ENCODE measurements around the gene DMD.

The DMD gene

DNA sequence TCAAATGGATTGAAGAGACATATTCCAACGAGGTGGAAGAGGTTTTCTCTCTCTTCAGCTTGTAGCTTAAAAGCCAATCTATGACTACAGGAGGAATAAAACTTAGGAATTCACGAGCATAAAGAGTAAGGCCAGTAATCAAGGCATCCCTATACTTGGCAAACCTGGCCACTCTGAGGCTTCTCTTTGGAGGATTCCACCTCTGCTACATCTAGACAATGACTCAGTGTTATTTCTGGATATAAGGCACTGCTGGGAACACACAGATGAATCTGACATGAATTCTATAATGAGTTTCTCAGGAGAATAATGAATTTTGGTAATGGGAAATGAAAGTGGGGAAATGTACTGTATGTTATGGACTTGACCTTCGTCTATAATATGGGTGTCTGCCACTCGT lies 1123.7 kb downstream of the DMD start:
- TF ChIP-seq, protein P1, sequence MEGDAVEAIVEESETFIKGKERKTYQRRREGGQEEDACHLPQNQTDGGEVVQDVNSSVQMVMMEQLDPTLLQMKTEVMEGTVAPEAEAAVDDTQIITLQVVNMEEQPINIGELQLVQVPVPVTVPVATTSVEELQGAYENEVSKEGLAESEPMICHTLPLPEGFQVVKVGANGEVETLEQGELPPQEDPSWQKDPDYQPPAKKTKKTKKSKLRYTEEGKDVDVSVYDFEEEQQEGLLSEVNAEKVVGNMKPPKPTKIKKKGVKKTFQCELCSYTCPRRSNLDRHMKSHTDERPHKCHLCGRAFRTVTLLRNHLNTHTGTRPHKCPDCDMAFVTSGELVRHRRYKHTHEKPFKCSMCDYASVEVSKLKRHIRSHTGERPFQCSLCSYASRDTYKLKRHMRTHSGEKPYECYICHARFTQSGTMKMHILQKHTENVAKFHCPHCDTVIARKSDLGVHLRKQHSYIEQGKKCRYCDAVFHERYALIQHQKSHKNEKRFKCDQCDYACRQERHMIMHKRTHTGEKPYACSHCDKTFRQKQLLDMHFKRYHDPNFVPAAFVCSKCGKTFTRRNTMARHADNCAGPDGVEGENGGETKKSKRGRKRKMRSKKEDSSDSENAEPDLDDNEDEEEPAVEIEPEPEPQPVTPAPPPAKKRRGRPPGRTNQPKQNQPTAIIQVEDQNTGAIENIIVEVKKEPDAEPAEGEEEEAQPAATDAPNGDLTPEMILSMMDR (IDR thresholded peaks at IDR 0.05; ENCODE audit: low read depth, low read length): no peak
- no peaks in the 10 kb centered on the region for H3K4me1 ChIP-seq
- H3K9me3 ChIP-seq: no peaks in the 10 kb centered on the region
- H3K36me3 ChIP-seq: no peaks in the 10 kb centered on the region
- H3K27me3 ChIP-seq: no peaks in the 10 kb centered on the region
- H3K4me3 ChIP-seq (ENCODE audit: low read depth, low read length): no peak overlapping the region
- no peak for DNase-seq

DNA sequence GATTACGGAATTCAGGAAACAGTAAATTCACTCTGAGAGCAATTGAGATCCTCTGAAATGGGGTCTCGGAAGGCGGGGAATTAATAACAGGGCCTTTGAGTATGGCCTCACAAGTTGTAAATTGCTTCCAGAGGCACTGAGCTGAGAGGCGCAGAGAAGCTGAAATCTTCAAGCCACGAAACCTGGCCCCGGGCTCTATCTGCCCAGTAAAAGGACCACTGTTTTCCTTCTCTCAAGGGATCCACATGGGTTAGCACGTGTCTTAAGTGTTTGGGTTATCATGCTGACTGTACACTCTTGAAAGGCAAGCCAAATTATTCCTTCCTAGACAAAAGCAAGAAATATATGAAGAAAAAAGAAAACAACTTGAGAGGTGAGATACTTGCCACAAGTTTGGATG lies 1126.6 kb downstream of the DMD start:
- H3K36me3 ChIP-seq: no peaks in the 10 kb centered on the region
- TF ChIP-seq, protein P1 (IDR thresholded peaks at IDR 0.05; ENCODE audit: low read depth, low read length): no peak

DNA sequence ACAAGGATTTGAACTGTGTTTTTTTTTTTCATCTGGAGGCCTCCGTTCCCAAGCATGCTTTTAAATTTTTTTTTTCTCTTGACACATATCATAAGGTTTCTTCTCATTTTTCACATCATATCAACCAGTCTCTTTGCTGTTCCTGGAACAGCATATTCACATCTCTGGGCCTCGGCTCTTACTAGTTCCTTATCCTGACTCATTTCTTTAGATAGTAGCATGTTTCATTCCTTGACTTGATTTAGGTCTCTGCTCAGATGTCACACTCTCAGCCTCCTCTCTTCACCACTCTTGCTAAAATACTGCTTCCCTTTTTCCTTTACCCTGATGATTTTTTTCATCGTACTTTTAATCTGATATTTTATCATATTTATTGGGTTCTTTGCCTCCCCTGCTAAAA lies 1163.1 kb downstream of the DMD start:
- H3K4me1 ChIP-seq: no peaks in the 10 kb centered on the region
- TF ChIP-seq, protein P1 (IDR thresholded peaks at IDR 0.05; ENCODE audit: low read depth, low read length): no peak
- no peaks in the 10 kb centered on the region for H3K36me3 ChIP-seq

More for the DNA sequence above, 1126.6 kb downstream of the DMD start:
- Histone ChIP-seq H3K27me3 (no peaks in the 10 kb centered on the region), H3K4me1 (no peaks in the 10 kb centered on the region), H3K9me3 (no peaks in the 10 kb centered on the region), H3K4me3 (ENCODE audit: low read depth, low read length) (no peak overlapping the region)
- no peak for DNase-seq

DNA sequence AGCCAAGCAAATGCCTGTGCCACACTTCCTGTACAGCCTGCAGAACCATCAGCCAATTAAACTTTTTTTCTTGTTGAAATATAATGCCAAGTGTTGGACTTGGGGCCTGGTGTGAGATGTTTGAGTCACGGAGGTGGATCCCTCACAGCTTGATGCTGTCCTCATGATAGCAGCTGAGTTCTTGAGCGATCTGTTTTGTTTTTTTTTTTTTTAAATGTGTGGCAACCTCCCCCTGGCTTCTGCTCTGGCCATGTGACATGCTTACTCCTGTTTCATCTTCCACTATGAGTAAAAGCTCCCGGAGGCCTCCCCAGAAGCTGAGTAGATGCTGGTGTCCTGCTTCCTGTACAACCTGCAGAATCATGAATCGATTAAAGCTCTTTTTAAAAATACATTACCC lies 1166.2 kb downstream of the DMD start:
- Histone ChIP-seq H3K4me1 (no peaks in the 10 kb centered on the region), H3K27me3 (no peaks in the 10 kb centered on the region), H3K9me3 (no peaks in the 10 kb centered on the region), H3K4me3 (ENCODE audit: low read depth, low read length) (no peak overlapping the region), H3K36me3 (no peaks in the 10 kb centered on the region)
- DNase-seq: no peak
- TF ChIP-seq, protein P1 (IDR thresholded peaks at IDR 0.05; ENCODE audit: low read depth, low read length): no peak

More for the DNA sequence above, 1163.1 kb downstream of the DMD start:
- H3K4me3 ChIP-seq (ENCODE audit: low read depth, low read length): no peak overlapping the region
- no peaks in the 10 kb centered on the region for H3K9me3 ChIP-seq
- no peak for DNase-seq
- H3K27me3 ChIP-seq: no peaks in the 10 kb centered on the region

DNA sequence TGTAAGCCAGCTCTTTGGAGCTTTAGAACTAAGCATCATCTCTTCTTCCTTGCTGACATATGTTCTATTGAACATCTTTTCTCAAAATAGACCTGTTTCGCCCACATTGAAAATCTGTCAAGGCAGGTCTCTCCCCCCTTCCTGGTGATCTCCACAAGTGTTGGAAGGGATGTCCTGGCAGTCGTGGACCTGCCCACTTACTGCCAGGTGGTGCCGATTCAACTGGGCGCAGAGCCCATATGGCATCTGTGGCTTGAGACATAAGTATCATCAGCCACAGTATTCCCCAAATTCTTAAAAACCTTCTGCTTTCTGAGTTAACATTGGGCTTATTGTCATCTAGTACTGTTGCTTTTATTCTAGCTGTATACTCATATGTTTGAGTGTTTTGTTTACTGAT lies 1170.2 kb downstream of the DMD start:
- Histone ChIP-seq H3K9me3 (no peaks in the 10 kb centered on the region), H3K4me3 (ENCODE audit: low read depth, low read length) (no peak overlapping the region), H3K36me3 (no peaks in the 10 kb centered on the region), H3K27me3 (no peaks in the 10 kb centered on the region), H3K4me1 (no peaks in the 10 kb centered on the region)
- TF ChIP-seq, protein P1 (IDR thresholded peaks at IDR 0.05; ENCODE audit: low read depth, low read length): no peak
- DNase-seq: no peak

DNA sequence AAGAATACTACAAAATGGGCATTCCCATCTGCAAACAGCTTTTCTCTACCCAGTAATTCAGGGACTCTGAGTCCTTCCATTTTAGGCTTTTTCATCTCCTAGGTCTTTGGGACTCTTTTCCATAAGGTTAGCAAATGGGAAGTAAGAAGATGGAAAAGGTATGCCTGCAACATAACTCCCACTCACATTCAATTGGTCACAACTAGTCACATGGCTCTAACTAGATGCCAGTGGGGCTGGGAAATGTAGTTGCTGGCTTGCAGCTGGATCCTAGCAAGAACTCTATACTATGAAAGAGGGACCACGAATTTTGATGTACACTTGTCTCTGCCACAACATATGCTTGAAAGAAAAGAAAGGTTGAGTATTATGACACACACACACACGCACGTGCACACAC lies 1184.6 kb downstream of the DMD start:
- no peaks in the 10 kb centered on the region for H3K27me3 ChIP-seq
- no peaks in the 10 kb centered on the region for H3K9me3 ChIP-seq
- TF ChIP-seq, protein P1 (IDR thresholded peaks at IDR 0.05; ENCODE audit: low read depth, low read length): no peak
- no peak overlapping the region for H3K4me3 ChIP-seq (ENCODE audit: low read depth, low read length)
- no peaks in the 10 kb centered on the region for H3K36me3 ChIP-seq
- DNase-seq: no peak
- H3K4me1 ChIP-seq: no peaks in the 10 kb centered on the region

Measured in BE2C (cell line).